ENCODE data around the gene RNF220. TPM values are rescaled to one million over a fixed set of nuclear protein-coding genes. Genes with fewer than 3 reads are reported as not detected.

RNF220 gene
- polyA plus RNA-seq, 1 donor (not counting 4 experiments of a cell fraction or from before 2014, with no cell fraction given), result 42.7 TPM

DNA sequence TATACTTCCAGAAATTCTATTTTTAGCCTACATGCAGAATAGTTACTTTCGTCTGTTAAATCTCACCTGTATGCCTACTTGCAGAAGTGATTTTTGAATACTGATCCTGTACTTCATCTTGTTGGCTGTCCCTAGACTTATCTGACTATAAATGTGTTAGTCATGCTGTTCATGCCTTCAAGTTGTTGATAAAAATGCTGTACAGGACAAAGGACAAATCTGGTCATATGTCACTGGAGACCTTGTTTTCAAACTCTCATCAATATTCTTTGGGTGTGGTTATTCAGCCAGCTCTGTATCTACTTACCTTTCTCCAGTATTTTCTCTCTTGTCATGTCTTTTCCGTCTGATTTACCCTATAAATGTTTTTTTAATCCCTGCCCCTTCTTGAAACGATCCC, 132.9 kb downstream of the RNF220 start:
- FAIRE-seq (no peak), DNase-seq (ENCODE audit: low read depth, low spot score) (no peak)
- dilution Hi-C loops (cut with MboI; ENCODE audit: extremely low pct_ligation_motif_present, low sequenced_read_pairs), result no loop called here
- Histone ChIP-seq H3K9me1 (ENCODE audit: control insufficient read depth, extremely low read depth, insufficient read depth, low read length) (no peaks in the 10 kb centered on the region), H3K9ac (ENCODE audit: control insufficient read depth, extremely low read depth, insufficient read depth, low read length) (no peak overlapping the region), H3K9me3 (ENCODE audit: control insufficient read depth, low read depth, low read length) (peaks cover 2% of the 10 kb centered on the region), H3K4me3 (ENCODE audit: control insufficient read depth in 2 of 3, extremely low read depth in 1 of 3, insufficient read depth in 2 of 3, low read depth in 1 of 3, low read length in 3 of 3) (no peak overlapping the region), H3K4me1 (ENCODE audit: control insufficient read depth, extremely low read depth, insufficient read depth, low read length) (no peaks in the 10 kb centered on the region), H2AFZ (ENCODE audit: control insufficient read depth, low read length) (no peak overlapping the region), H3K36me3 (ENCODE audit: control insufficient read depth in 2 of 2, extremely low read depth in 1 of 2, insufficient read depth in 2 of 2, low read length in 2 of 2) (no peaks in the 10 kb centered on the region), H4K20me1 (ENCODE audit: control insufficient read depth, extremely low read depth, insufficient read depth, low read length) (no peaks in the 10 kb centered on the region), H3K79me2 (ENCODE audit: control insufficient read depth, insufficient read depth, low read length) (no peaks in the 10 kb centered on the region), H3K27me3 (ENCODE audit: control insufficient read depth, extremely low read depth, insufficient read depth, low read length) (peaks cover 3% of the 10 kb centered on the region), H3K4me2 (ENCODE audit: control insufficient read depth, extremely low read depth, insufficient read depth, low read depth, low read length) (no peak overlapping the region), H3K27ac (ENCODE audit: control insufficient read depth, insufficient read depth, low read length) (no peak overlapping the region)
- TF ChIP-seq EZH2 (IDR thresholded peaks at IDR 0.05; ENCODE audit: low read length) (no peak), CTCF (optimal IDR thresholded peaks at IDR 0.05 in 1 of 3, IDR thresholded peaks at IDR 0.05 in 1 of 3, conservative IDR thresholded peaks at IDR 0.05 in 1 of 3; ENCODE audit: extremely low read depth in 1 of 3, insufficient read depth in 2 of 3, low read length in 3 of 3) (no peak)

GRCh38 chr1:44539991-44540730, 135.1 kb downstream of the RNF220 start:
- TF ChIP-seq CTCF (optimal IDR thresholded peaks at IDR 0.05 in 1 of 3, IDR thresholded peaks at IDR 0.05 in 1 of 3, conservative IDR thresholded peaks at IDR 0.05 in 1 of 3; ENCODE audit: extremely low read depth in 1 of 3, insufficient read depth in 2 of 3, low read length in 3 of 3), result no peak
- no peak for TF ChIP-seq EZH2 (IDR thresholded peaks at IDR 0.05; ENCODE audit: low read length)
- Histone ChIP-seq H3K9me1 (ENCODE audit: control insufficient read depth, extremely low read depth, insufficient read depth, low read length) (no peaks in the 10 kb centered on the region), H2AFZ (ENCODE audit: control insufficient read depth, low read length) (no peak overlapping the region), H3K79me2 (ENCODE audit: control insufficient read depth, insufficient read depth, low read length) (no peaks in the 10 kb centered on the region), H3K4me3 (ENCODE audit: control insufficient read depth in 2 of 3, extremely low read depth in 1 of 3, insufficient read depth in 2 of 3, low read depth in 1 of 3, low read length in 3 of 3) (no peak overlapping the region), H3K36me3 (ENCODE audit: control insufficient read depth in 2 of 2, extremely low read depth in 1 of 2, insufficient read depth in 2 of 2, low read length in 2 of 2) (no peaks in the 10 kb centered on the region), H3K27me3 (ENCODE audit: control insufficient read depth, extremely low read depth, insufficient read depth, low read length) (peaks cover 3% of the 10 kb centered on the region), H3K4me1 (ENCODE audit: control insufficient read depth, extremely low read depth, insufficient read depth, low read length) (peaks cover 1% of the 10 kb centered on the region), H3K27ac (ENCODE audit: control insufficient read depth, insufficient read depth, low read length) (no peak overlapping the region), H3K4me2 (ENCODE audit: control insufficient read depth, extremely low read depth, insufficient read depth, low read depth, low read length) (no peak overlapping the region), H3K9me3 (ENCODE audit: control insufficient read depth, low read depth, low read length) (peaks cover 2% of the 10 kb centered on the region), H3K9ac (ENCODE audit: control insufficient read depth, extremely low read depth, insufficient read depth, low read length) (no peak overlapping the region), H4K20me1 (ENCODE audit: control insufficient read depth, extremely low read depth, insufficient read depth, low read length) (no peaks in the 10 kb centered on the region)
- no peak for DNase-seq (ENCODE audit: low read depth, low spot score)
- FAIRE-seq, result no peak
- dilution Hi-C loops (cut with MboI; ENCODE audit: extremely low pct_ligation_motif_present, low sequenced_read_pairs), result no loop called here
